ENCODE results near the gene RAPGEF4. TPM values are rescaled to one million over a fixed set of nuclear protein-coding genes. Genes with fewer than 3 reads are reported as not detected.

The RAPGEF4 gene
- total RNA-seq, 4 donors from 2014 or later: 2.8 to 73.4 (median 6.9) TPM

GRCh38 chr2:172709566-172710291 is 25.9 kb upstream of the RAPGEF4 start:
- no peak overlapping the region for H3K27ac ChIP-seq
- H3K4me1 ChIP-seq: no peaks in the 10 kb centered on the region
- DNase-seq: no peak
- no peaks in the 10 kb centered on the region for H3K36me3 ChIP-seq
- no peaks in the 10 kb centered on the region for H3K9me3 ChIP-seq
- H3K27me3 ChIP-seq: no peaks in the 10 kb centered on the region
- H3K4me3 ChIP-seq: no peak overlapping the region
- TF ChIP-seq POLR2A (IDR thresholded peaks at IDR 0.05): no peak
- TF ChIP-seq, protein P1, sequence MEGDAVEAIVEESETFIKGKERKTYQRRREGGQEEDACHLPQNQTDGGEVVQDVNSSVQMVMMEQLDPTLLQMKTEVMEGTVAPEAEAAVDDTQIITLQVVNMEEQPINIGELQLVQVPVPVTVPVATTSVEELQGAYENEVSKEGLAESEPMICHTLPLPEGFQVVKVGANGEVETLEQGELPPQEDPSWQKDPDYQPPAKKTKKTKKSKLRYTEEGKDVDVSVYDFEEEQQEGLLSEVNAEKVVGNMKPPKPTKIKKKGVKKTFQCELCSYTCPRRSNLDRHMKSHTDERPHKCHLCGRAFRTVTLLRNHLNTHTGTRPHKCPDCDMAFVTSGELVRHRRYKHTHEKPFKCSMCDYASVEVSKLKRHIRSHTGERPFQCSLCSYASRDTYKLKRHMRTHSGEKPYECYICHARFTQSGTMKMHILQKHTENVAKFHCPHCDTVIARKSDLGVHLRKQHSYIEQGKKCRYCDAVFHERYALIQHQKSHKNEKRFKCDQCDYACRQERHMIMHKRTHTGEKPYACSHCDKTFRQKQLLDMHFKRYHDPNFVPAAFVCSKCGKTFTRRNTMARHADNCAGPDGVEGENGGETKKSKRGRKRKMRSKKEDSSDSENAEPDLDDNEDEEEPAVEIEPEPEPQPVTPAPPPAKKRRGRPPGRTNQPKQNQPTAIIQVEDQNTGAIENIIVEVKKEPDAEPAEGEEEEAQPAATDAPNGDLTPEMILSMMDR (IDR thresholded peaks at IDR 0.05): no peak

- H3K36me3 ChIP-seq: no peaks in the 10 kb centered on the region
Observed at GRCh38 chr2:172710584-172711047, 25.0 kb upstream of the RAPGEF4 start.

GRCh38 chr2:172711110-172711509 is 24.5 kb upstream of the RAPGEF4 start:
- no peak overlapping the region for H3K4me3 ChIP-seq
- no peaks in the 10 kb centered on the region for H3K4me1 ChIP-seq
- DNase-seq: no peak
- no peaks in the 10 kb centered on the region for H3K9me3 ChIP-seq
- no peak for TF ChIP-seq POLR2A (IDR thresholded peaks at IDR 0.05)
- TF ChIP-seq, protein P1 (IDR thresholded peaks at IDR 0.05): no peak
- no peaks in the 10 kb centered on the region for H3K27me3 ChIP-seq
- no peak overlapping the region for H3K27ac ChIP-seq
- no peaks in the 10 kb centered on the region for H3K36me3 ChIP-seq

More at GRCh38 chr2:172710584-172711047, 25.0 kb upstream of the RAPGEF4 start:
- Histone ChIP-seq H3K4me1 (no peaks in the 10 kb centered on the region), H3K9me3 (no peaks in the 10 kb centered on the region), H3K27me3 (no peaks in the 10 kb centered on the region), H3K27ac (no peak overlapping the region), H3K4me3 (no peak overlapping the region)
- TF ChIP-seq, protein P1 (IDR thresholded peaks at IDR 0.05): peak in 4 of 6 experiments; percentile 46 to 86 (median 80)
- TF ChIP-seq POLR2A (IDR thresholded peaks at IDR 0.05): no peak
- peak in 1 of 3 donors; percentile 69 for DNase-seq

- Histone ChIP-seq H3K4me1 (no peaks in the 10 kb centered on the region), H3K27ac (no peak overlapping the region), H3K27me3 (no peaks in the 10 kb centered on the region), H3K9me3 (no peaks in the 10 kb centered on the region), H3K36me3 (no peaks in the 10 kb centered on the region), H3K4me3 (no peak overlapping the region)
- DNase-seq: no peak
- TF ChIP-seq, protein P1 (IDR thresholded peaks at IDR 0.05): no peak
- no peak for TF ChIP-seq POLR2A (IDR thresholded peaks at IDR 0.05)
Observed at GRCh38 chr2:172712251-172712650, 23.4 kb upstream of the RAPGEF4 start.

GRCh38 chr2:172713365-172713875 is 22.2 kb upstream of the RAPGEF4 start:
- Histone ChIP-seq H3K4me3 (no peak overlapping the region), H3K4me1 (no peaks in the 10 kb centered on the region), H3K36me3 (no peaks in the 10 kb centered on the region), H3K27ac (no peak overlapping the region), H3K27me3 (no peaks in the 10 kb centered on the region), H3K9me3 (no peaks in the 10 kb centered on the region)
- DNase-seq: no peak
- TF ChIP-seq, protein P1 (IDR thresholded peaks at IDR 0.05): no peak
- TF ChIP-seq POLR2A (IDR thresholded peaks at IDR 0.05): no peak

Data from Peyer's patch (tissue), 4 donors.